IPS-NIHi7 (cell line): ENCODE results near the gene KTN1.

ENCODE experiments used
- DNase-seq: peaks from one replicate; pipeline ENCODE4 v3.0.0; 2012; ENCODE audit warnings: mixed read lengths; ENCODE audit errors: extremely low spot score

KTN1 gene

GRCh38 chr14:55577229-55577628, 2.8 kb upstream of the KTN1 start:
- DNase-seq = no peak

GRCh38 chr14:55578511-55578910, 1.5 kb upstream of the KTN1 start:
- no peak for DNase-seq

GRCh38 chr14:55580470-55581341, 699 bp downstream of the KTN1 start:
- DNase-seq = peak; percentile 46

GRCh38 chr14:55581342-55581771, 1.4 kb downstream of the KTN1 start:
- no peak for DNase-seq

- no peak for DNase-seq
These were observed 2.7 kb downstream of the KTN1 start for GRCh38 chr14:55582746-55583145.

GRCh38 chr14:55583942-55584468, 4.0 kb downstream of the KTN1 start:
- no peak for DNase-seq

GRCh38 chr14:55585854-55586253, 5.8 kb downstream of the KTN1 start:
- no peak for DNase-seq

GRCh38 chr14:55586411-55586810, 6.4 kb downstream of the KTN1 start:
- no peak for DNase-seq

GRCh38 chr14:55587847-55588246, 7.8 kb downstream of the KTN1 start:
- DNase-seq = no peak

GRCh38 chr14:55588259-55588699, 8.3 kb downstream of the KTN1 start:
- no peak for DNase-seq

GRCh38 chr14:55589171-55589570, 9.2 kb downstream of the KTN1 start:
- no peak for DNase-seq

GRCh38 chr14:55592436-55592835, 12.4 kb downstream of the KTN1 start:
- no peak for DNase-seq

GRCh38 chr14:55593698-55594097, 13.7 kb downstream of the KTN1 start:
- DNase-seq = no peak

GRCh38 chr14:55599250-55599879, 19.4 kb downstream of the KTN1 start:
- DNase-seq = no peak

- DNase-seq = no peak
These were observed 21.0 kb downstream of the KTN1 start for GRCh38 chr14:55600784-55601561.

GRCh38 chr14:55603401-55603953, 23.5 kb downstream of the KTN1 start:
- DNase-seq = no peak

GRCh38 chr14:55604488-55604887, 24.5 kb downstream of the KTN1 start:
- no peak for DNase-seq

- DNase-seq = no peak
These were observed 25.0 kb downstream of the KTN1 start for GRCh38 chr14:55604900-55605418.

- no peak for DNase-seq
These were observed 25.8 kb downstream of the KTN1 start for GRCh38 chr14:55605793-55606192.

GRCh38 chr14:55607386-55607785, 27.4 kb downstream of the KTN1 start:
- DNase-seq = no peak

GRCh38 chr14:55609681-55610080, 29.7 kb downstream of the KTN1 start:
- no peak for DNase-seq
